ENCODE results near the gene AKAP1.

- TF ChIP-seq, protein P1, sequence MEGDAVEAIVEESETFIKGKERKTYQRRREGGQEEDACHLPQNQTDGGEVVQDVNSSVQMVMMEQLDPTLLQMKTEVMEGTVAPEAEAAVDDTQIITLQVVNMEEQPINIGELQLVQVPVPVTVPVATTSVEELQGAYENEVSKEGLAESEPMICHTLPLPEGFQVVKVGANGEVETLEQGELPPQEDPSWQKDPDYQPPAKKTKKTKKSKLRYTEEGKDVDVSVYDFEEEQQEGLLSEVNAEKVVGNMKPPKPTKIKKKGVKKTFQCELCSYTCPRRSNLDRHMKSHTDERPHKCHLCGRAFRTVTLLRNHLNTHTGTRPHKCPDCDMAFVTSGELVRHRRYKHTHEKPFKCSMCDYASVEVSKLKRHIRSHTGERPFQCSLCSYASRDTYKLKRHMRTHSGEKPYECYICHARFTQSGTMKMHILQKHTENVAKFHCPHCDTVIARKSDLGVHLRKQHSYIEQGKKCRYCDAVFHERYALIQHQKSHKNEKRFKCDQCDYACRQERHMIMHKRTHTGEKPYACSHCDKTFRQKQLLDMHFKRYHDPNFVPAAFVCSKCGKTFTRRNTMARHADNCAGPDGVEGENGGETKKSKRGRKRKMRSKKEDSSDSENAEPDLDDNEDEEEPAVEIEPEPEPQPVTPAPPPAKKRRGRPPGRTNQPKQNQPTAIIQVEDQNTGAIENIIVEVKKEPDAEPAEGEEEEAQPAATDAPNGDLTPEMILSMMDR (IDR thresholded peaks at IDR 0.05) = no peak
- no peak for TF ChIP-seq POLR2A (IDR thresholded peaks at IDR 0.05)
These were observed 1.3 kb downstream of the AKAP1 start for GRCh38 chr17:57086069-57086930.
